ENCODE results near the gene TNFAIP8L3.

Gene TNFAIP8L3

GRCh38 chr15:51121118-51121517, 26.4 kb upstream of the TNFAIP8L3 start:
- DNase-seq, result peak; percentile 32
- in situ Hi-C loops (cut with MboI; ENCODE audit: low pct_unique_long_range_greater_than_20kb, low sequenced_read_pairs), result no loop called here

GRCh38 chr15:51119120-51119519, 24.4 kb upstream of the TNFAIP8L3 start:
- no peak for DNase-seq
- in situ Hi-C loops (cut with MboI; ENCODE audit: low pct_unique_long_range_greater_than_20kb, low sequenced_read_pairs), result no loop called here

DNA sequence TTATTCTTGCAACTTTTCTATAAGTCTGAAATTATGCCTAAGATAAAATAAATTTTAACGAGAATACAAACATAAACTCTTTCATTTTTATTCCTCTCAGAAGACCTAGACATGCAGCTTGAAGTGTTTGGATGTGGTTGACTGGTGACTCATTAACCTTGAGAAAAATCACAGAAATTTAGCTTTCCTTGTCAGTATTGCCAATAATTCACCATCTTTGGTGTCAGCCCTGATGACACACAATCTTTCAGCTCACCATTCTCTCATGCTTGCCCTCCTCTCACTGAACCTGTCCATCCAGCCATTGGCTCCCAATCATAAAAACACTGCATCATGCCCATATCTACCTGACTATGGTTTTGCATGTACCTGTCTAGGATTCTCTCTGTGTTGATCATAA, 22.6 kb upstream of the TNFAIP8L3 start:
- in situ Hi-C loops (cut with MboI; ENCODE audit: low pct_unique_long_range_greater_than_20kb, low sequenced_read_pairs), result no loop called here
- DNase-seq, result no peak

- in situ Hi-C loops (cut with MboI; ENCODE audit: low pct_unique_long_range_greater_than_20kb, low sequenced_read_pairs), result no loop called here
- DNase-seq, result no peak
These were observed 19.9 kb upstream of the TNFAIP8L3 start for GRCh38 chr15:51114437-51115119.

- in situ Hi-C loops (cut with MboI; ENCODE audit: low pct_unique_long_range_greater_than_20kb, low sequenced_read_pairs), result no loop called here
- DNase-seq, result no peak
These were observed 17.4 kb upstream of the TNFAIP8L3 start for GRCh38 chr15:51112078-51112477.

DNA sequence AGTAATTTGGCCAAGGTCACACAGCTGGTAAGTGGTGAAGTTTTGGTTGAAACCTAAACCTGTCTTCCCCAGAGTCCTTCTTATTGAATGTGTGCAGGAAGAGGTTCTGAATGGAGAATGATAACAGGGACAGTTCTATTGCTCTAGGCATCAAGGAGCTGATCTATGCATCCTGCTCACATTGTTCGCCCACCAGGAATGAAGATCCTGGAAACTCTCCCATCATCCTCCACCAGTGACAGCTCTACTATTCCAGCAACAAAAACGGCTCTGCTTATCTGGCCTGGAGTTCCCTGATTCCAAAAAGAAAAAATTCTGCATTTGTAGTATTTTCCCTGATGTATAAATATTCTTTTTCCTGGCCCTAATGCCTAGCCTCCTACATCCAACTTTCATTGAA, 16.4 kb upstream of the TNFAIP8L3 start:
- in situ Hi-C loops (cut with MboI; ENCODE audit: low pct_unique_long_range_greater_than_20kb, low sequenced_read_pairs), result no loop called here
- DNase-seq, result no peak

GRCh38 chr15:51110171-51110570, 15.5 kb upstream of the TNFAIP8L3 start:
- in situ Hi-C loops (cut with MboI; ENCODE audit: low pct_unique_long_range_greater_than_20kb, low sequenced_read_pairs), result no loop called here
- DNase-seq, result no peak

DNA sequence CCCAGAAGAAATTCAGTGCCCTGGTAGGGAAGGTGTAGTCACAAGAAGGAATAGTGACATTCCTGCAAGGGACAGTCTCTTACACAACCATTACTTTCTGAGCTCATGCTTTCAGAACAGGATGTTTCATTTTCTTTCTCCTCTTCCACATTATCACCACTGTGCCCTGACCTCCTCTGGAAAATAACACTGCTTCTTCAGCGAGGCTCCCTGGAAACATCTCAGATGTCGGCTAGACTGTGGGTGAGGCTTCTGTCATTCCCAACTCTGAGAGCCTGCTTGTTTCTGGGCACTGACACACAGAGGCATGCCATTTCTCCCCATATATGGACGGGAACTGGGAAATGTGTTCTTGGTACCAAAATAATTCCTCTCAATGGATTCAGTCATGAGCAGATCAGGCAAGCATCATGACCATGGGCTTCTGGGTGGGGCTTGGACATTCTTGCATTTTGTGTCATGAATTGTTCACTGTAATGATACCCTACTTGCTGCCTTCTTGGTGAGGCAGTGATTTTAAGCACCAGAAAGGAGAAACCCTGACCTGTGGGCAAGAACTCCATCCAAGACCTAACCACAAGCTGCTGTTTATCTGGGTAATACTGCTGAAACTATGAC, 14.3 kb upstream of the TNFAIP8L3 start:
- DNase-seq, result no peak

GRCh38 chr15:51107612-51108011, 12.9 kb upstream of the TNFAIP8L3 start:
- DNase-seq, result no peak
- in situ Hi-C loops (cut with MboI; ENCODE audit: low pct_unique_long_range_greater_than_20kb, low sequenced_read_pairs), result no loop called here

More for the DNA sequence above, 14.3 kb upstream of the TNFAIP8L3 start:
- in situ Hi-C loops (cut with MboI; ENCODE audit: low pct_unique_long_range_greater_than_20kb, low sequenced_read_pairs), result no loop called here

- DNase-seq, result no peak
- in situ Hi-C loops (cut with MboI; ENCODE audit: low pct_unique_long_range_greater_than_20kb, low sequenced_read_pairs), result no loop called here
These were observed 11.8 kb upstream of the TNFAIP8L3 start for GRCh38 chr15:51106481-51106880.

DNA sequence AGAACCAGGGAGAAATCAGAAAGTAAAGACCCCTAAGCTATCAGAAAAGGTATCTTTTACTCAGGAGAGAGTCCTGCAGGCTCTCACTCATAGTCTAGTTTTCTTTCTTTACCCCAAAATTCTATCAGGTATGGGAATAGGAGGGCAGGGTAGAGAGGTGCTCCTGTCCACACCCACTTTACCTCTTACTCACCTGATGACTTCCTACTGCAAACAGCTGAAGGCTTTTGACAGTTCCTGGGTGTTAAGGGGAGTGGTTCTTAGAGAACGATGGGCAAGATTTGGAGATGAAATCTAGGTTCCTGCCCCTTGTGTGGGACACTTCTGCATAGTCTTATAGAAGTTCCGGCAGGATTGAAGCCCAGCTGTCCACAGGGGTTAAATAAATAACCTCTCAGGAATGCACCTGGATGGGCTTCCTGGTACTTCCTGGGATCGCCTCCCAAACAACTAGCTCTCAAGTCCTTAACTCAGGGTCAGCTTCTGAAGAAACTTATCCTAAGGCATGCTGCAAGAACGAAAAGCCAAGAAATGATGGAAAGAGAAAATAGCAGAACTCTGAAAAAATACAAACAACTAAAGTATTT, 10.8 kb upstream of the TNFAIP8L3 start:
- in situ Hi-C loops (cut with MboI; ENCODE audit: low pct_unique_long_range_greater_than_20kb, low sequenced_read_pairs), result no loop called here

DNA sequence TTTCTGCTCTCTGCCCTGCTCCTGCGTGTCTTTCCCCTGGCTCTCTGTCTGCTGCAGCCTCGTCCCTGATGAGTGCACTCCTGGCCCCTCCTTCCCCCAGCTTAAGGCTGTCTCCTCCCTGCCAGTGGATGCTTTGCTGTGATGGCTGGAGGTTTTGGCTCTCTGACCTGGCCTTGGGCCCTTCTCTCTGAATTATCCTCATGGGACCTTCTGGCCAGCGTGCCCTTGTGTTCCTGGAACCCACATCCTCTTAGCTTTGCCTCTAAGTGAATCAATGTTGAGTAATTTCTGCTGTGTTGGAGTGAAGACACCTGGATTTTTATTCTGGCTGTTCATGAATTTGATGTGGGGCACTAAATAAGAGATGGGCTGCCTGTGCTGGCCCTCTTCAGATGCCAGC, 9.8 kb upstream of the TNFAIP8L3 start:
- no peak for DNase-seq
- in situ Hi-C loops (cut with MboI; ENCODE audit: low pct_unique_long_range_greater_than_20kb, low sequenced_read_pairs), result no loop called here

More for the DNA sequence above, 10.8 kb upstream of the TNFAIP8L3 start:
- no peak for DNase-seq

DNA sequence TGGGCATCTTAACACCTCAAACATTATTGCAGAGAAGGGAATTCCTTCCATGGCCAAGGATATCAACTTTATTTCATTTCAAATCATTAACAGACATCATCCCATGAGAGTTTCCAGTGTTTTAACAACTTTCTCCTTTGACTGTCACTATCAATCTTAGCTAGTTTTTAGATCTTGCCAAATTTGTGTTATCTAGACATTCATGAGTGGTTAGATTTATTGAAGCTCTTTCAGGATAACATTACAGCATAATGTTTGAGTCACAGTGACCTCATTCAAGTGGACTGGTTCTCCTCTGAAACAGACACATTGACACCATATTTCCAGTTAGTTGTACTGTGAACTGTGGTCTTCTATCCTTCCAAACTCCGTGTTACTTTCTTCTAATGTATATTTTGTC, 8.6 kb upstream of the TNFAIP8L3 start:
- DNase-seq, result no peak
- in situ Hi-C loops (cut with MboI; ENCODE audit: low pct_unique_long_range_greater_than_20kb, low sequenced_read_pairs), result no loop called here

- in situ Hi-C loops (cut with MboI; ENCODE audit: low pct_unique_long_range_greater_than_20kb, low sequenced_read_pairs), result no loop called here
- DNase-seq, result no peak
These were observed 6.2 kb upstream of the TNFAIP8L3 start for GRCh38 chr15:51100785-51101489.

DNA sequence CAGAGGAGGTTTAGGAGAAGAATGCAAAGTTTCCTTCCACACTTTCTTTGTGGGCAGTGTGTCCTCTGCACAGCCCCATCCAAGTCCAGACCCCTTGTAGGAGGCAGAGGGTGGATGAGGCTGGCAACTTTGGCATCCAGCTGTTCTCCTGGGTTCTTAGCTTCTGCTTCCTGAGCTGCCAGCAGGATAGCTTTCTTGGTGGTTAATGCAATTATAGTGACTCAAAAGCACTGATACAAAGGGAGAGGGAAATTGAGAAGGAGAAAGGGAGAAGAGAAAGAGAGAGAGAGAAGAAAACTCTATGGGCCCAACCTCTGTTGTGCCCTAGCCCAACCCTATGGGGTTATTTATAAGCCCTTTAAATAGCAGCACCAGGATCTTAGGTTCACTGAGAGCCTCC, 4.5 kb upstream of the TNFAIP8L3 start:
- no peak for DNase-seq
- in situ Hi-C loops (cut with MboI; ENCODE audit: low pct_unique_long_range_greater_than_20kb, low sequenced_read_pairs), result no loop called here

DNA sequence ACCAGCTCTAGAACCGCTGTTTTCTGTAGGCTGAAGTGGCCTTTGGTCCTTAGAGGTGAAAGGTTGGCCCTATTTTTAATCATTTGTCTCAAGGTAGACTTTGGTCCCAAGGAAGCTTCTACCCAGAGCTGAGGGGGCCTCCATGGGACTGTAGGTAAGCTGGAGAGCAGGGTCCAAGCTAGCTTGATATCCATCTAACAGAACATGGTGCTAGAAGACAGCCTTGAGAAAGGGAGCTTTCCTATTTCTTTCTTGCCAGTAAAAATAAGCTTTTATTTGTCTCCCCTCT, 3.6 kb upstream of the TNFAIP8L3 start:
- DNase-seq, result no peak
- in situ Hi-C loops (cut with MboI; ENCODE audit: low pct_unique_long_range_greater_than_20kb, low sequenced_read_pairs), result no loop called here

GRCh38 chr15:51097553-51098330, 3.0 kb upstream of the TNFAIP8L3 start:
- in situ Hi-C loops (cut with MboI; ENCODE audit: low pct_unique_long_range_greater_than_20kb, low sequenced_read_pairs), result no loop called here
- peak; percentile 67 for DNase-seq

GRCh38 chr15:51096976-51097375, 2.3 kb upstream of the TNFAIP8L3 start:
- in situ Hi-C loops (cut with MboI; ENCODE audit: low pct_unique_long_range_greater_than_20kb, low sequenced_read_pairs), result no loop called here
- DNase-seq, result peak; percentile 21

DNA sequence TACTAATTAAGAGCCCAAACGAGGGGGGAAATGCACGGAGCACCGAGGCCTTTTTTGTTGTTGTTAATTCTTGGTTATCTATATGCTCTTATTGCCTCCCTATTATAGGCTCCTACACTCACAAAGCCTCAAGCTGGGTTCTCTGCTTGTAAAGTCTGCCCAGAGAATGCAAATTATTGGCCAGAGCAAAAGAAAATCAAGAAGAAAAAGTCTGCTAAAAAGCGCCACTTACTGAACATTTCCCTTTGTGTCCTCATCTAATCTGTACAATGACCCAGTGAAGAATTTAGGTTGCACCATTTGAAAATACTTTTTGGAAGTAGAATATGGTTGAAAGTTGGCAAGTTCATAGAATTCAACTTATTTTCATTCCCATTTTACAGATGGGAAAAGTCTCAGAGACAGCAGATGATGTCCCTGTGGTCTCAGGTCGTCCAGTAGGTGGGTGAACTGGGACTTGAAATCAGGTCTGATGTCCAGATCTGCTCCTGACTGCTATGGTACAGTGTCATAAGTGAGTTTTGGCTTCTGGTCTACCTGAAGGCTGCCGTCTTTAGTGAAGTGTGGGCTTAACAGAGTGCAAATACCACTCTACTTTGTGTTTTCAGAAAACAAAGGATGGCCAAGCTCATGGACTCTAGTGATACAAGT, 1.1 kb upstream of the TNFAIP8L3 start:
- in situ Hi-C loops (cut with MboI; ENCODE audit: low pct_unique_long_range_greater_than_20kb, low sequenced_read_pairs), result no loop called here
- DNase-seq, result no peak

Data from KBM-7 (cell line).